Astrocyte (in vitro differentiated cells and primary cell): ENCODE results near the gene BFSP2. TPM values are rescaled to one million over a fixed set of nuclear protein-coding genes. Genes with fewer than 3 reads are reported as not detected.

ENCODE experiments used
- DNase-seq: peaks from one replicate; pipeline ENCODE4 v3.0.0-alpha.2; 2010; ENCODE audit warnings: low read depth
- FAIRE-seq: peaks from 2 replicates; lab custom pipeline; 2011; peaks lifted over from hg19 to GRCh38; lab: Jason Lieb, UNC
- H2AFZ ChIP-seq: 2 replicates; pipeline ENCODE4 v1.6.0; 2012; ENCODE audit warnings: low read depth, low read length, inconsistent platforms
- H3K27ac ChIP-seq: 2 replicates; pipeline ENCODE4 v1.5.1; 2011; ENCODE audit warnings: low read depth, low read length, inconsistent platforms
- H3K27me3 ChIP-seq: 2 replicates; pipeline ENCODE4 v1.6.0; 2011; ENCODE audit warnings: low read length, inconsistent platforms; ENCODE audit not compliant: insufficient read depth
- H3K36me3 ChIP-seq: 2 replicates; pipeline ENCODE4 v1.5.1; 2011; ENCODE audit warnings: low read length, inconsistent platforms; ENCODE audit not compliant: insufficient read depth
- H3K4me1 ChIP-seq: 2 replicates; pipeline ENCODE4 v1.5.1; 2011; ENCODE audit warnings: low read length, inconsistent platforms; ENCODE audit not compliant: insufficient read depth
- H3K4me2 ChIP-seq: 2 replicates; pipeline ENCODE4 v1.6.0; 2012; ENCODE audit warnings: low read length, inconsistent platforms
- H3K4me3 ChIP-seq: 2 replicates; pipeline ENCODE4 v1.5.1; 2011; ENCODE audit warnings: low read depth, mild to moderate bottlenecking, low read length, inconsistent platforms; ENCODE audit not compliant: insufficient read depth
- H3K79me2 ChIP-seq: 2 replicates; pipeline ENCODE4 v1.6.0; 2012; ENCODE audit warnings: mild to moderate bottlenecking, low read length, inconsistent platforms; ENCODE audit not compliant: insufficient read depth
- H3K9ac ChIP-seq: 2 replicates; pipeline ENCODE4 v1.6.0; 2012; ENCODE audit warnings: mild to moderate bottlenecking, low read length, inconsistent platforms
- H3K9me3 ChIP-seq: 2 replicates; pipeline ENCODE4 v1.5.1; 2012; ENCODE audit warnings: low read depth, mild to moderate bottlenecking, low read length, inconsistent platforms; ENCODE audit not compliant: insufficient read depth
- H4K20me1 ChIP-seq: 2 replicates; pipeline ENCODE4 v1.6.0; 2012; ENCODE audit warnings: low read length, inconsistent platforms; ENCODE audit not compliant: insufficient read depth
- H3K27ac Mint-ChIP-seq: one replicate; pipeline ENCODE4 v1.8.0; 2021; ENCODE audit warnings: mild to moderate bottlenecking, mixed read lengths; ENCODE audit not compliant: unreplicated experiment
- H3K27me3 Mint-ChIP-seq: one replicate; pipeline ENCODE4 v1.8.0; 2021; ENCODE audit warnings: low read depth, mixed read lengths; ENCODE audit not compliant: unreplicated experiment
- H3K36me3 Mint-ChIP-seq: one replicate; pipeline ENCODE4 v1.8.0; 2021; ENCODE audit warnings: low read depth, mixed read lengths; ENCODE audit not compliant: unreplicated experiment
- H3K4me1 Mint-ChIP-seq: one replicate; pipeline ENCODE4 v1.8.0; 2021; ENCODE audit warnings: low read depth, mixed read lengths; ENCODE audit not compliant: unreplicated experiment
- H3K4me3 Mint-ChIP-seq: one replicate; pipeline ENCODE4 v1.8.0; 2021; ENCODE audit warnings: mild to moderate bottlenecking, moderate library complexity, mixed read lengths; ENCODE audit not compliant: unreplicated experiment
- H3K9me3 Mint-ChIP-seq: one replicate; pipeline ENCODE4 v1.8.0; 2021; ENCODE audit warnings: mild to moderate bottlenecking, mixed read lengths; ENCODE audit not compliant: unreplicated experiment
- EZH2 ChIP-seq: IDR thresholded peaks from 2 replicates; pipeline ENCODE4 v1.6.1; 2012; ENCODE audit warnings: mild to moderate bottlenecking, low read length, inconsistent platforms; ENCODE audit not compliant: insufficient read depth
- total RNA-seq: library from RNA; stranded (reverse); gene quantifications from 2 replicates; pipeline ENCODE4 v1.2.1, GENCODE V29; 2021
- TF ChIP-seq, protein P1 (sequence below): IDR thresholded peaks from 2 replicates; pipeline ENCODE4 v1.5.1; 2011; ENCODE audit warnings: low read depth, mild to moderate bottlenecking, inconsistent platforms, low read length, moderate library complexity; ENCODE audit not compliant: insufficient read depth

BFSP2 gene
- total RNA-seq, 1 donor from 2014 or later: not detected

GRCh38 chr3:133486658-133487057 is 86.8 kb downstream of the BFSP2 start:
- no peak for TF ChIP-seq EZH2
- TF ChIP-seq, protein P1, sequence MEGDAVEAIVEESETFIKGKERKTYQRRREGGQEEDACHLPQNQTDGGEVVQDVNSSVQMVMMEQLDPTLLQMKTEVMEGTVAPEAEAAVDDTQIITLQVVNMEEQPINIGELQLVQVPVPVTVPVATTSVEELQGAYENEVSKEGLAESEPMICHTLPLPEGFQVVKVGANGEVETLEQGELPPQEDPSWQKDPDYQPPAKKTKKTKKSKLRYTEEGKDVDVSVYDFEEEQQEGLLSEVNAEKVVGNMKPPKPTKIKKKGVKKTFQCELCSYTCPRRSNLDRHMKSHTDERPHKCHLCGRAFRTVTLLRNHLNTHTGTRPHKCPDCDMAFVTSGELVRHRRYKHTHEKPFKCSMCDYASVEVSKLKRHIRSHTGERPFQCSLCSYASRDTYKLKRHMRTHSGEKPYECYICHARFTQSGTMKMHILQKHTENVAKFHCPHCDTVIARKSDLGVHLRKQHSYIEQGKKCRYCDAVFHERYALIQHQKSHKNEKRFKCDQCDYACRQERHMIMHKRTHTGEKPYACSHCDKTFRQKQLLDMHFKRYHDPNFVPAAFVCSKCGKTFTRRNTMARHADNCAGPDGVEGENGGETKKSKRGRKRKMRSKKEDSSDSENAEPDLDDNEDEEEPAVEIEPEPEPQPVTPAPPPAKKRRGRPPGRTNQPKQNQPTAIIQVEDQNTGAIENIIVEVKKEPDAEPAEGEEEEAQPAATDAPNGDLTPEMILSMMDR: no peak
- Histone ChIP-seq H3K4me1 (peaks cover 3% of the 10 kb centered on the region), H3K27me3 (no peaks in the 10 kb centered on the region), H2AFZ (no peak overlapping the region), H3K79me2 (no peaks in the 10 kb centered on the region), H3K4me2 (no peak overlapping the region), H3K9ac (no peak overlapping the region), H4K20me1 (no peaks in the 10 kb centered on the region), H3K36me3 (no peaks in the 10 kb centered on the region), H3K9me3 (peaks cover 6% of the 10 kb centered on the region), H3K4me3 (no peak overlapping the region), H3K27ac (no peak overlapping the region)
- Mint-ChIP-seq H3K27ac (no peak overlapping the region), H3K4me1 (peaks cover 7% of the 10 kb centered on the region), H3K27me3 (no peaks in the 10 kb centered on the region), H3K36me3 (no peaks in the 10 kb centered on the region), H3K9me3 (peaks cover 6% of the 10 kb centered on the region), H3K4me3 (no peak overlapping the region)
- FAIRE-seq: no peak
- DNase-seq: no peak

DNA sequence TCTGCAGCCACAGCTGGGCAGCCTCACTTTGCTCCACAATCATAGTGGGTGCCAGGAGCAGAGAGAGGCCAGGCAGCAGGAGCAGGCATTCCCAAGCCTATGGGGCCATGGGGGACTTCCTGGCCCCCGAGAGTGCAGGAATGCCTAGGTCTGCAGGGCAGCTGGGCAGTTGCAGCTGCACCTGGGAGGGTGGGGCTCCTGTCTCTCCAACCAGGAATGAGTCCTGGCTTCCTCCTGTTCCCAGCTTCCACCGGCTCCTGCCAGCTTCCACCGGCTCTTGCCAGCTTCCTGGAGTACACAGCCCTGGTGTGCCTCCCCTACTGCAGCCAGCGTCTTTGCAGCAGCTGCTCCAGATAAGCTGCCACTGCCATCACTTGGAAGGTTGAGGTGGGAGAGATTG is 87.3 kb downstream of the BFSP2 start:
- Mint-ChIP-seq H3K27ac (no peak overlapping the region), H3K4me1 (peaks cover 7% of the 10 kb centered on the region), H3K27me3 (no peaks in the 10 kb centered on the region), H3K36me3 (no peaks in the 10 kb centered on the region), H3K4me3 (no peak overlapping the region), H3K9me3 (peaks cover 6% of the 10 kb centered on the region)
- H4K20me1 ChIP-seq: no peaks in the 10 kb centered on the region
- no peaks in the 10 kb centered on the region for H3K79me2 ChIP-seq
- no peak overlapping the region for H2AFZ ChIP-seq
- H3K4me1 ChIP-seq: peaks cover 3% of the 10 kb centered on the region
- DNase-seq: no peak
- no peak overlapping the region for H3K4me2 ChIP-seq
- no peak overlapping the region for H3K9ac ChIP-seq
- H3K27ac ChIP-seq: no peak overlapping the region
- no peaks in the 10 kb centered on the region for H3K27me3 ChIP-seq
- TF ChIP-seq EZH2: no peak
- TF ChIP-seq, protein P1: no peak
- no peak for FAIRE-seq
- H3K36me3 ChIP-seq: no peaks in the 10 kb centered on the region
- H3K4me3 ChIP-seq: no peak overlapping the region
- peaks cover 6% of the 10 kb centered on the region for H3K9me3 ChIP-seq

GRCh38 chr3:133487920-133488540 is 88.2 kb downstream of the BFSP2 start:
- Mint-ChIP-seq H3K9me3 (peaks cover 6% of the 10 kb centered on the region), H3K4me1 (peaks cover 7% of the 10 kb centered on the region), H3K27me3 (no peaks in the 10 kb centered on the region), H3K4me3 (no peak overlapping the region), H3K36me3 (no peaks in the 10 kb centered on the region), H3K27ac (no peak overlapping the region)
- Histone ChIP-seq H3K9ac (no peak overlapping the region), H3K27ac (no peak overlapping the region), H4K20me1 (no peaks in the 10 kb centered on the region), H3K4me1 (peaks cover 3% of the 10 kb centered on the region), H3K4me3 (no peak overlapping the region), H3K36me3 (no peaks in the 10 kb centered on the region), H3K4me2 (no peak overlapping the region), H3K27me3 (no peaks in the 10 kb centered on the region), H3K9me3 (peaks cover 6% of the 10 kb centered on the region), H3K79me2 (no peaks in the 10 kb centered on the region), H2AFZ (no peak overlapping the region)
- no peak for TF ChIP-seq EZH2
- TF ChIP-seq, protein P1: peak; percentile 33
- no peak for FAIRE-seq
- no peak for DNase-seq
